Measurements from ENCODE around the gene MPP7.

MPP7 gene

DNA sequence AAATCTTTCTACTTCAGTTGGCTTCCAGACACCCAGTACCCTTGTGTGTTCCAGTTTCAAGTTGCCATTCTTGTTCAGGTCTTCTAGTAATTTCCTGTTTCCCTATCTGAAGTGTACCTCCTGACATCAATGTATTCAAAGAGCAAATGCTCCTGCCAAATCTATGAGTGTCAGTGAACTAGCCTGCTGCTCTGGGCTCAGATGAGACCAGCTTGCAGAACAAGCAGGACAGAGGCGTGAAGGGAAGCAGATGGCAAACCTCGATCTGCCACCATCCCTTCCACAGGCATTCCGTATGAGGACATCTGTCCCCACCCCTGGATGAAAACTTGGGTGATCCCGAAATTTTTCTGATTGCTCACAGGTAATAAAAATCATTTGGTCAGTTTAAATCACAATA, 4.4 kb upstream of the MPP7 start:
- DNase-seq (ENCODE audit: low read depth in 2 of 2, low spot score in 1 of 2) = no peak

DNA sequence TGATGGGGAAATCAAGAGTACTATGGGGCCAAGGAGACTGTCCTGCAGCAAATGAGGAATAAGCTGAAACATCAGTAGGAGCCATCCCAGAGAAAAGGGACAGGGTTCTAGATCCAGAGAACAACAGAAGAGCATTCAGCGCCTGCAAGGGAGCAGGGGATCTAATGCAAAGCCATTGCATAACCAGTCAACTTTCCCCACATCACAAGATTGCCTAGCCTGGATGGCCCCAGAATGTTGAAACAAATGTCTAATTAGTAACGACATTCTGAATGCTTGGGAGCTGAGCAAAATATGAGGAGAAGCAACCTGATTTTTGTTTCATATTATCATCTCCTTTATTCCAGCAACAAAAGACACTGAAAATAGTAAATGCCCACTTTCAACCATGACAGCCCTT, 2.7 kb upstream of the MPP7 start:
- DNase-seq (ENCODE audit: low read depth in 2 of 2, low spot score in 1 of 2) = no peak

DNA sequence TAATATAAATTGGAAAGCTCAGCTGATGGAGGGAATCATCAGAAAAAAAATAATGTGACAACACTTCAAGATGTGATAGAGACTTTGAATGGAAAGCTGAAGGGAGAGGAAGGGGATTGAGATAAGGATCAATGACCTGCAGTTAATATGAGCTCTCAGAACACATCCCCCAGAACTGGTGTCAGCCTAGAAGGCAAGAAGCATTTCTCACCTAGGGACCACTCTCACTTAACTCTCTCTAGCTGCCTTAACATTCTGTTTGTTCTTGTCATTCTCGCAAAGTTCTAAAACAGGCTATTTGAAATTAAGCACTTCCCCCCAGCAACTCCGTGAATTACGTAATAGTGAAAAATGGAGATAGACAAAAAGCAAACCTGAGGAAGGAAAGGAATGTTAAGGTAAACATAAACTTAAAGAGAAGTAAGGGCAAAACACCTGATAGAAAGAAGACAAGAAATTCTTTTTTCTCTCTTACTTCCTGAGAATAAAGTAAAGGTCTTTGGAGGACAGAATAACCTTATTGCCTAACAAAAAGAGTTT, 1.2 kb upstream of the MPP7 start:
- DNase-seq (ENCODE audit: low read depth in 2 of 2, low spot score in 1 of 2) = no peak

DNA sequence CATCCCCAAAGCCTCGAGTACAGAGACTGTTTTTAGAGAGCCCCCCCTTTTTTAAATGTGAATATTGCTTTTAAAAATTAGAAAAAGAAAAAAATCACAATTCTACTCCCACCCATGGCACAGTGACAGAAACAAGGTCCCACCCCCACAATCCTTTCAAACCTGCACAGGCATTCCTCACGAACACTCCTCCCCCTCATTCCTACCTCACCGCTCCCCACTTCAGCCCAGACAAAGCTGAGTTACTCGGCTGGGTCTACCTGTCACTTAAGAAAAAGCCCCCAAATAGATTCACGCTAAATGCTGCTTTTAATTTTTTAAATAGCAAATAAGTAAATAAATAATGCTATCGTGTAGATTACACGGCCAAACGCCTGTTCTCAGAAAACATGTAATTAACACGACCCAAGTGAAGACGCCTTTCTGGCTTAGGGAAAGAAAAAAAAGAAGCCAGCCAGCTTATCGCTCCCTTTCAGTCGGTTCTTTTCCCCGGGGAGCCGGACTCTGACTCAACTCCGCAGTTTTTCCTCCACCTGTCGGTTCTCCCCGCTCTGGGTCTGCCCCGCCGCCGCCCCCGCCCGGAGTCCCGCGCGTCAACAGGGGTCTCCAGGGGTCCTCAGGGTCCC, 739 bp downstream of the MPP7 start:
- no peak for DNase-seq (ENCODE audit: low read depth in 2 of 2, low spot score in 1 of 2)

DNA sequence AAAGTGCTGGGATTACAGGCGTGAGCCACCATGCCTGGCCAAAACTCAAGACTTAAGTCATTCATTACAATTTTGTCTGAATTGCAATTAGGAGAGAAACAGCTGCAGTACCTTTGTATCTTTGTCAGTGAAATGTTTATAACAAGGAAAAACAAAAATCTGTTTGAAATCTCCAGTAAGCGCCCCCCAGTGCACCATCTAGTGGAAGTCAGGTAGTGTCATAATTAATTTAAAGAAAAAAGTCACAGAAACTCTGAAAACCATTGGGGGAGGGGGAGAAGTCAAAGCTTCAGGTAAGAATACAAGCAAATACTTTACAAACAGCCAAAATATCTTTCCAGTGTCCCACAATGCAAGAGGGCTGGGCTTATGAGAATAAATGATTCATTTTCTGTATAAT, 2.8 kb downstream of the MPP7 start:
- DNase-seq (ENCODE audit: low read depth in 2 of 2, low spot score in 1 of 2) = no peak

DNA sequence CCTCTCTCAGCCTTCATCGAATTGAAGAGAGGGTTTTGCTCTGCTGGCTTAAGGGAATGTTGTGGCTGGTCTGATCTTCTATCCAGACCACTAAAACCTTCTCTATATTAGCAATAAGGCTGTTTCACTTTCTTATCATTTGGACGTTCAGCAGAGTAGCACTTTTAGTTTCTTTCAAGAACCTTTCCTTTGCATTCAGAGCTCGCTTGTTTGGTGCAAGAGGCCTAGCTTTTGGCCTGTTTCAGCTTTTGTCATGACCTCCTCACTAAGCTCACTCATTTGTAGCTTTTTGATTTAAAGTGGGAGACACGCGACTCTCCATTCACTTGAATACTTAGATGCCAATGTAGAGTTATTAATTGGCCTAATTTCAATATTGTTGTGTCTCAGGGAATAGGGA, 3.9 kb downstream of the MPP7 start:
- DNase-seq (ENCODE audit: low read depth in 2 of 2, low spot score in 1 of 2) = no peak

DNA sequence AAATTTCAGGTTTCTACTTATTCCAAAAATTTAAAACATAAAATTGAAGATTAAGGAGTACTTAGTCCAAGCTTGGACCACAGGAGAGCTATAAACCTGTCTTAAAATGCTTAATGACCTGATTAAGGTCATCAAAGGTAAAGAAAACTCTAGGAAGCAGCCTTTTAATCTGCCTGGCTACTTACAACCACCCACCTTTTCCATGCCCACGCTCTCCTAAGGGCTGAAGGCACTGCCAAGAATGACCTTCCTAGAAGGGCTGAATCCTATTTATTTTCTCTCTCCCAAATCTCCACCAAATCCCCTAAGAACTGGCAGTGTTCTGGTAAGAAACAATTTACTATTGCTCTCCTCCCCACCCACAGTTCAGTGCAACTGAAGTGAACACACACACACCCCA, 6.8 kb downstream of the MPP7 start:
- no peak for DNase-seq (ENCODE audit: low read depth in 2 of 2, low spot score in 1 of 2)

DNA sequence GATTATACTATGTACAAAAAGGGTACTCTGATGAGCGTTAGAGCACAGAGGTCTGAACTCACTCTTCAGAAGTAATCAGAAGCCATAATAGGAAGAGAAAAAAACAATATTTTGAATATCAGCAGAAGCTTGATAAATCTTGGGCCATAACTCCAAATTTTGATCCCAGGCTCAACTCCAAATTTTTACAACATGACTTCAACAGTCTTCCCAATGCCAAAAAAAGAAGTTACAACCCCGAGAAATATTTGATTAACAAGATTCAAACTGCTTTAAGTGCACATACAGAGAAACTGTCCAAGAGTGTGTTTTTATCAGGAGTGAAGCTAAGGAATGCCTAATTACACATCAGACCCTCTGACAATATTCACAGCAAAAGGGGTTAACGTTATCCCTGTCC, 7.5 kb downstream of the MPP7 start:
- DNase-seq (ENCODE audit: low read depth in 2 of 2, low spot score in 1 of 2) = no peak

DNA sequence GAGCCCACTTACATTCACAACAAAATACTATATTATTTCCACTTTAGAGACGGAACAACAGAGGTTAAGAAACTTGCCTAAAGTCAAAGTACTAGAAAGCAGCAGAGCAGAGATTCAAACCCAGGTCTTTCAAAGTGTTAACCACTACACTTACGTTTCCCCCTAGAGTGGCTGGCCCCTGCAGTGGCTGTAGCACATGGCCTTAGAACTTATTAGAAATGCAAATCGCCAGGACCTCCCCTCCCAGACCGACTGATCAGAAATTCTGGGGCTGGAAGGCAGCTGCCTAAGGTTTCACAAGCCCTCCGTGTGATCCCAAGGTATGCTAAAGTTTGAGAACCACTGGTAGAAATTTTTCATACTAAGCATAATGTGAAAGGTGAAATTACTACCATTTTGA, 8.1 kb downstream of the MPP7 start:
- DNase-seq (ENCODE audit: low read depth in 2 of 2, low spot score in 1 of 2) = no peak

DNA sequence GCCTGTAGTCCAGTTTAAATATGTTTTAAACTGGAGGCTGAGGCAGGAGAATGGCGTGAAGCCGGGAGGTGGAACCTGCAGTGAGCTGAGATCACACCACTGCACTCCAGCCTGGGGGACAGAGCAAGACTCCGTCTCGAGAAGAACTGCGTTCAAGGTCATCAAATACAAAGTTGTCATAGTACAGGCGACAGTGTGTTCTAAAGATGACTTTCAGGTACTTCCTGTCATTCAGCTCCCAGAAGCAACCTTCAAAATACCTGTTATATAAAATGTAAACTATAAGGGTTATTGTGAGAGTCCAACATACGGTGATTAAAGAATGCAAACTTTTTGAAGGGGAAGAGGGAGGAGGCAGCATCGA, 8.7 kb downstream of the MPP7 start:
- DNase-seq (ENCODE audit: low read depth in 2 of 2, low spot score in 1 of 2) = no peak

DNA sequence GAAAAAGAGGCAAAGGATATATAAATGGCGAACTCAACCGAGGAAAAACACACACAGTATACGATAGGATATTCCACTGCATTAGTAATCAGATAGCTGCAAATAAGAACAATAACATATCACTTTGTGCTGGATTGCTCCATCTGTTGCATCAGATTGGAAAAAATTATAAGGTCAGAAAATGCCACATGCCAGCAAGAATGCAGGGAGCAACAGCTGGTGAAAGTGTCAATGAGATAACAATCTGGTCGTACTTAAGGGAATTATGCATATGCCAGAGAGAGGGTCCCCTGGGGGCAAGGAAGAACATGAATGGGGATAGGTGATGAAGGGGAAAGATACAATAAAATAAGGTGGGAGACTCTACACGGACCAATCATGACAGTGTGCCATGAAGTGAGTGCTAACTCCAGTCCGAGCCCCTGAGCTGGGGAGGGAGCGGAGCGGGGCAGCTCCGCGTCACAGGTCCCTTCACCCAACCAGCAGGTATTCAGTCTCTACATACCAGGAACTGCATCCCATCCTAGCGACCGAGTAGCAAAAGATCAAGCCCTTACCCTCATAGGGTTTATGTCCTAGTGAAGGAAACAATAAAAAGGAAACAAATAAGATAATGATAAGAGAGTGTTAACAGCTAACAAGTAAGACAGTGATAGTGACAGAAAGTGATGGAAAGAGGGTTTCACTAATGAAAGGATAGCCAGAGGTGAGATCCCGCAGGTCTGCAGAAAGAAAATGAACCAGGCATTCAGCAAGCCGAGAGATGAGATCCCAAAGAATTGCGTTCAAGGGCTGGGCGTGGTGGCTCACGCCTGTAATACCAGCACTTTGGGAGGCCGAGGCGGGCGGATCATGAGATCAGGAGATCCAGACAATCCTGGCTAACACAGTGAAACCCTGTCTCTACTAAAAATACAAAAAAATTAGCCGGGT, 9.4 kb downstream of the MPP7 start:
- no peak for DNase-seq (ENCODE audit: low read depth in 2 of 2, low spot score in 1 of 2)

DNA sequence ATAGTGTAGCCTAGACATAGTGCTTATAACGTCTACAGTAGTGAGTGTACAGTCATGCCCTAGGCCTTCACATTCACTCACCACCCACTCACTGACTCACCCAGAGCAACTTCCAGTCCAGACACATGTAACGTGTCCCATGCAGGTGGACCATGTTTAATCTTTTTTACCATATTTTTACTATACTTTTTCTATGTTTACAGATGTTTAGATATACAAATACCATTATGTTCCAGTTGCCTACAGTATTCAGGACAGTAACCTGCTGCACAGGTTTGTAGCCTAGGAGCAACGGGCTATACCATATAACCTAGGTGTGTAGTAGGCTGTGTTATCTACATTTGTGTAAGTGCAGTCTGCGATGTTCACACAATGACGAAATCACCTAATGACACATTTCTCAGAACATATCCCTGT, 11.0 kb downstream of the MPP7 start:
- no peak for DNase-seq (ENCODE audit: low read depth in 2 of 2, low spot score in 1 of 2)

DNA sequence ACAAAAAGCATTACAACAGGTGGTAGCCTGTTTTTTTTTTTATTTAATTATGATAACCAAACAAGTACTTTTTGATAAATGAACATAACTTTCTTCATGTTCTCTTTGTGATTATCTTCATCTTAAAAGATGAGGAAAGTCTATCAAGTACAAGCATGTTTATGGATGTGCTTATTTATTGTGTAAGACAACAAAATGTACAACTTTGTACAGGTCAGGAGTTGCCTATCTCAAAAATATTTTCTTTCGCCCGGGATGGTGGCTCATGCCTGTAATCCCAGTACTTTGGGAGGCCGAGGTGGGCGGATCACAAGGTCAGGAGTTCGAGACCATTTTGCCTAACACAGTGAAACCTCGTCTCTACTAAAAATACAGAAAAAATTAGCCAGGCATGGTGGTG, 17.0 kb downstream of the MPP7 start:
- no peak for DNase-seq (ENCODE audit: low read depth in 2 of 2, low spot score in 1 of 2)

DNA sequence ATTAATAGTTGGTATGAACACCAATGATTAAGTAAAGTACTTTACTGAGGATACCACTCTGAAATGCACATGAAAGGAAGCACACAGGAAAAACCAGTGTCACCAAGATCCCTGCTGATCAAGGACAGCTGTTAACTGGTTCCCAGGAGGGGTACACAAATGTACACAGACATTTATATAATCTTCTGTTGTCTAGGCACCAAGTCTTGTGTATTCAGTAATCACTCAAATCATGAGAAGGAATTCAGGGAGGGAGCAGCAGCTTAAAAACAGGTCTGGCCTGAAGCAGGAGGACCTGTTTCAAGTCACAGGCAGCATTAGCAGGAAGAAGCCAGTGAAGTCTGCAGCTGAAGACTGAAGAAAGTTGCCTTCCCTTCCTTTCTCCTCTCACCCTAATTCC, 18.7 kb downstream of the MPP7 start:
- no peak for DNase-seq (ENCODE audit: low read depth in 2 of 2, low spot score in 1 of 2)

DNA sequence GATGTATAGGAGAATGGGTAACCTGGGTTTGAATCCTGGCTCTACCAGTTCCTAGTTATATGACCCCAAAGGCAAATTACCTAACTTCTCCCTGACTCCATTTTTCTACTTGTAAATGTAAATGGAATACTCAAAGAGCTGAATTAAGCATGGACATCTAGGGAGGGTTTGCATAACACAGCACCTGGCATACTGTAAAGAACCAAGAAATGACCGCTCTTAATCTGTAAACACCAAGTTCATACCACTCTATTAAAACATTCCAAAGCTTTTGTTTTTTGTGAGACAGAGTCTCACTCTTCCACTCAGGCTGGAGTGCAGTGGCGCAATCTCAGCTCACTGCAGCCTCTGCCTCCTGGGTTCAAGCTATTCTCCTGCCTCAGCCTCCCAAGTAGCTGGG, 19.6 kb downstream of the MPP7 start:
- DNase-seq (ENCODE audit: low read depth in 2 of 2, low spot score in 1 of 2) = no peak

DNA sequence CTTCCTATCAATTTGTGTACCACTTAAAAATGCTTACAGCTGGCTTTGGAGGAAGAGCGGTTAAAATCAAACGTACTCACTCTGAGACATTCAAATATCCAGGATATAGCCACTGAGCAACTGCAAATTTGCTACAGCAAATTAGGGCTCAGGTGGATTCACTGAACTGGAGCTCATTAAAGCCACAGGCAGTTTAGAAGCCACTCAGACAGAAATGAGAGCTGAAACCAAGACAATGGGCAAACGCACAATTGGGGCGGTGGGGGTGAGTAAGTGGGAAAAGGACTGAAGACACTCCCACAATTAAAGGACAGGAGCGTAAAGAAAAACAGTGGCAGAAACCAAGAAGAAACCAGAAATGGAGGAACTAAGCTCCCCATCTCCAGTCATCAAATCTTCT, 20.5 kb downstream of the MPP7 start:
- no peak for DNase-seq (ENCODE audit: low read depth in 2 of 2, low spot score in 1 of 2)

DNA sequence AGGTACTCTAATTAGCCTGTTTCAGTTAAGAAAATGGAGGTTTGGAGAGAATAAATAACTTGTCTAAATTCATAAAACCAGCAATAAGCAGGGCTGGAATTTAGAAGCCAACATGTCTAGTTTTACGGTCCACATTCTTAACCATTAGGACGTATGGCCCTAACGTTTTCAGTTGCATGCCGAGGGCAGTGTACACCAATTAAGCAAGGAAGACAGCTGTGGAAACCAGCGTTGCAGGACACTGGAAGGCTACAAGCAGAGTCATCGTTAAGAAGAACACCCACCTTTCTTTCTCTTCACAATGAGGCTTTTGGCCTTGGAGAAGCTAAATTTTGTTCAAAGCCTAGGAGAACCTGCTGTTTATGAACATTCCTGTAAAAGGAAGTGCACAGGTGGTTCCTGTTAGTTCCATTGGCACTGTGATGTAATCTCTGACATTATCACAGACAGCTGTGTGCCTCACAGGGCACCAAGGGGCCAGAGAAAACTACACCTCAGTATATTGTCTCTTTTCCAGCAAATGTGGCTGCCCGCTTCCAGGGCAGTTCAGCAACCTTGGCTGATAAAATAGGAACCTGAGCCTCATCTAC, 21.0 kb downstream of the MPP7 start:
- DNase-seq (ENCODE audit: low read depth in 2 of 2, low spot score in 1 of 2) = no peak

DNA sequence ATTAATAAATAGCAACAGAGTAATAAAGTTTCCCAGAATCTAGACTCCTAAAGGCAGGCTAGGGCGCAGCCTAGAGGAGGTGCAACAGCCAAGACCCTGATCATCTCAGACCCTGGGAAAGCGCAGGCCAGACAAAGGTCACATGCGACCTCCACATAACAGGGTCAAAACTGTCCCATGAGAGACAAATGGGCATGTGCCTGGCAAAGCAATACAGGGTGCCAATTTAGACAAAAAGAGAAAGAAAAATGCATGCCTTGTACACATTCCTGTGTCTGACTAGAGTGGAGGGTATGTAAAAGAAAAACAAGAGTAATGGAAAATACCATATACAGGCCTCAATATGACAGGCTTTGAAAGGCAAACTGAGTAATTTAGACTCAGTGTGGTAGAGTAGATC, 22.2 kb downstream of the MPP7 start:
- no peak for DNase-seq (ENCODE audit: low read depth in 2 of 2, low spot score in 1 of 2)

DNA sequence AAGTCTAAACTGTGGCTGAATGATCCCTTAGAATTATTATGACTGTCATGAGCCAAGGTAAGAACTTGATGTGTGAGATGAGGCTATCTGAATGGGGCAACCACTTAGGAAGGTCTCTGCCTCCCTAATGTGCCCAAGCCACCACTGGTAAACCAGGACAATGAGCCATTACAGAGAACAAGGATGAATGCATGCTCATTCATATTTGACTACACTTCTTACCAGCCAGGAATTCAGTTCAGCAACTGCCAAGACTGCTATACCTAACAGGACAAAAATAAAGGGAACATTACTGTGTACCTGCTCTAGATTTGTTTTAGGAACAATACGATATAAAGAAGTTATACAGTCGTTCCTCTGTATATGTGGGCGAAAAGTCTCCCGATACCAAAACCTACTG, 23.0 kb downstream of the MPP7 start:
- DNase-seq (ENCODE audit: low read depth in 2 of 2, low spot score in 1 of 2) = no peak

DNA sequence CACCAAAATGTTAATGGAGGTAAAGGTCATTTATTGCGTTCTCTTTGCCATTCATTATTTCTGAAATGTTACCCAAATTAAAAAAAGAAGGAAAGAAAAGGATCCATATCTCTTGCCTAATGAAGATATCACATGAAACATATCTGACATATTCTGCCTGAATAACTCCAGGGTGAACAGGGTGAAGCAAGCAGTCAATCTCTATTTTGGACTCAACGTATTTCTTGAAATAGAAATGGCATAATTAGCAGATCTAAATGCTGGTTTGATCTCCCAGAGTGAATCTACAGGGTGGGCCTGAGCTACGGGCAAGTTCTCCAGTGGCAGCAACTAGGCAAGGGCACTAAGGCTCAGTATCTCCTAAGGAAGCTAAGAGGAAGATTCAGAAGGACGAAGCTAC, 24.0 kb downstream of the MPP7 start:
- DNase-seq (ENCODE audit: low read depth in 2 of 2, low spot score in 1 of 2) = no peak

DNA sequence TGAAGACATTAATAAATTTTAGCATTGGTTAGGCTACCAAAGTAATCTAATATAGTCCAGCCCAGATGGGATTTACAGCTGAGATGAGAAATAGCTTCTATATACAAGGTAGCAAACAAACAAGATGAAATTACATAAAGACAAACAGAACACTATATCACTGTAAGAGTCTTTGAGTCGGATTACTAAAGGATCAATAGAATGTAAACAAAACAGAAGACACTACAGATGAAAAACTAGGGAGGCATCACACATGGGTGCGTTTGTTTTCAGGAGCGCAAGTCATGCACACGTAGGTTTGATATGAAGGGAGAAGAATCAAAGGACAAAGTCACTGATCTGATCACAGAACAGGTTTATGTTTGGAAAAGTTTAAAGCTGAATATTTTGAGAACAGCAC, 26.5 kb downstream of the MPP7 start:
- DNase-seq (ENCODE audit: low read depth in 2 of 2, low spot score in 1 of 2) = no peak

DNA sequence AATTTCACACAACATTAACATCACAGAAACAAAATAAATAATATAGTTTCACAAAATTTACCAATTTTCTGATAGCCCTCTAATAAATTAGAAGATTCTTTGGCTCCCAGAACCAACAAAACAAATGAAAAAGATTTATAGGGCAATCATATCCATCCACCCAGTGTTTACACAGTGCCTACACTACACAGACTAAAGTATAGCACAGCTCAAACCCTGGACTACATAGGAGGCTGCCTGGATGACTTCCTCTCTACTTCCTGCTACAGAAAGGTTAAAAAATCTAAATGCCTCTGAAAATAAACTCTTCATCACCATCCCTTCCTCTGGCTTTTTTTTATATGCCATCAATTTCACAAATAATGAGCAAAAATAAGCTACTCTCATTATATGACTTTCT, 28.4 kb downstream of the MPP7 start:
- no peak for DNase-seq (ENCODE audit: low read depth in 2 of 2, low spot score in 1 of 2)
